IPS-NIHi7 (cell line): Measurements from ENCODE around the gene FAM240B.
A peak's percentile ranks its signal among the peaks of the same experiment; 100 is the strongest.

Experiments used
- DNase-seq: peaks from one replicate; pipeline ENCODE4 v3.0.0; 2012; ENCODE audit warnings: mixed read lengths; ENCODE audit errors: extremely low spot score

Gene FAM240B

DNA sequence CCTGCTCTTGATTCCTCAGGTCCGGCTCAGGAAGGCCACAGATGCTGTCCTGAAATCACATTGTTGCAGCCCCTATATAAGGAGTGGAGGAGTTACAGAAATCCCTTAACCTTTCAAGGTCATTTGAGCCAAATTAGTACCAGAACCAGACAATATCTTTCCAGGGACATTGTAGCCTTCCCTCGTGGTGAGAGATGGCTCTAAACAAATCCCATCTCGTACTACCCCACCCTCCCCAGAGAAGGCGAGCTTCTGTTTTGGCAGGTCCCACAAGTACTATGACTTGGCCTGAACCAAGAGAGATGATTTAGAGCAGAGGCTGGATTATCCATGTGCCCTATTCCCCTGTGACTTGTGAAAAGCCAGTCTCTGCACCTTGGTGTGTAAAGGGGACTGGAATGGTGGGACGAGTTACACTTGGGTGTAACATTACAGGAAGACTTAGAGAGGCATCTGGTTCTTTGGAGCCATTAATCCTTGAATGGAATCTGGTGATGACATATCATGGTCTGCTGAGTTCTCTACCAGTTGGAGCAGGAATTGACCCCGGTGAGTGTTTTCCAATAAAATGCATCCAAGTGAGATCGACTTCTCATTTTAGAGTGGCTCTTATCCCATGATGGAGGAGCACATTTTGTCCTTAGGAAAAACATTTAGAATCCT, at the start of gene FAM240B:
TSS of gene FAM240B (minus strand) at position 51 of the 663 bp plus-strand sequence. CDS start 16,134 bp downstream, outside the sequence.
- DNase-seq: no peak

GRCh38 chr9:38768351-38768761, 48.4 kb upstream of the FAM240B start:
- no peak for DNase-seq

GRCh38 chr9:38765101-38765500, 45.2 kb upstream of the FAM240B start:
- no peak for DNase-seq

DNA sequence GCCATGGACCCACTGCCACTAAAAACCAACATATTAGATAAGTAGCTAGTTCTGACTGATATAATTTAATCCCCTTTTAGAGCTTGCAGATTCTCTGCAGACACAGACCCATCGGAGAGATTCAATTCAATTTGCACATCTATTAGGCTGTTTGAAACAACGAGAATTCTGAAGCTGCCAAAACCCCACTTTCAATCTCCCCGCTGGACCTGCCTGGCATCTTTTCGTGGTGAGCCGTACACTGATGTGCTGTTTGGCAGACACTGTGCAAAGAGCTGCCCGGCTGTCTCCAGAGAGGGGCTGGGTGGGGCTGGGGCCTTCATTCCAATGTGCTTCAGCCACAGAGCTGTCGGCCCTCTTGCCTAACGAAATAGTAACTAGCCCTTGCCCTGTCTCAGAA, 42.1 kb upstream of the FAM240B start:
- DNase-seq: no peak

DNA sequence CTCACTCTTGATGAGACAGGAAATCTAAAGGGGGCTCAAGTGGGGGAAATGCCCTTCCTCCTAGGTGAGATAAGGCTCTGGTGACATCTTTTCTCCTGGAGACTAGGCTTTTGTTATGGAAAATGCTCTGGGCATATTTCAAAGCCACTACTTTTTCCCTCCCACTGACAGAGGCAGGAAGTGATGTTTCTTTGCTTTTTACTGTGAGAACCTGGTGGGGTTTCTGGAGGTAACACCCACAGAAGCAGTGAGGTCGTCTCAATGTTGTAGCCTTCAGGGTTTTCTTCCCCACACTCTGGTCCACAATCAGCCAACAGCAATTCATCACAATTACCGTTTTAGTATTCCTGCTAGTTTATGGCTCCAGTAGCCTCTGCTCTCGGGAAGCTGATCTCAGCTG, 41.4 kb upstream of the FAM240B start:
- peak; percentile 26 for DNase-seq

- no peak for DNase-seq
Observed at GRCh38 chr9:38756702-38757101, 36.8 kb upstream of the FAM240B start.

GRCh38 chr9:38747941-38748340, 28.0 kb upstream of the FAM240B start:
- no peak for DNase-seq

GRCh38 chr9:38747067-38747466, 27.1 kb upstream of the FAM240B start:
- DNase-seq: no peak

DNA sequence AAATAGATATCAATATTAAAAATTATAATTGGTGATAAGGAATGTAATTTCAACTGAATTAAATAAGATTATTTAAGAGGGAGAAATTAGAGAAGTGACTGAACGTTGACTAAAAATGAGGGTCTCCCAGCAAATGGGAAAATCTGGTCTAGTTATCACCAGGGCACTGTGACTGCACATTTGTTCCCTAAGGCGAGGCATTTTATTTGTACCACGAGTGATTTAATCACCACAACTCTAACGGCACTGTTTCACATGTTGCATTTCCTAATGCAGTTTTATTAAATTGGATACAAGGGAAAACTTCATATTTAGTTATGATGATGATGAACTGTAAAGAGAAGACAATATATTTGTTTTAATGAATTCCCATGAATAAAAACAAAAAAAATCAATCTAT, 26.4 kb upstream of the FAM240B start:
- DNase-seq: no peak

DNA sequence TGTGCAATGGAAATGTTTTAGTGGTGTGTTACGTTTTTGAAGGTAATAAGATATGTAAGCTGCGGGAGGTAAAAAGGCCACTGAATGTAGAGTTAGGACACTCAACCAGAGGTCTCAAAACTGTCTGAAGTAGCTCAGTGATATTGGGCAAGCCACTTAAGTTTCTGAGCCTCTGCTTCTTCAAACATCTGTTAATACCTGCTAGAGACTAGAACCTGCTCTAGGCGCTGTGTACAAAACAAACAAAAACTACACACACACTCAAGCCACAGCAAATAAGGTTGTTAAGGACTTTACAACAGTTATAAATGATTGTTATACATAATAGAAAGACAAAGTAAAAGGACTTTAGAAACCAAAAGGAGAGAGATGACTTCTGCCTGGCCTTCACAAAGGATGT, 24.6 kb upstream of the FAM240B start:
- no peak for DNase-seq

DNA sequence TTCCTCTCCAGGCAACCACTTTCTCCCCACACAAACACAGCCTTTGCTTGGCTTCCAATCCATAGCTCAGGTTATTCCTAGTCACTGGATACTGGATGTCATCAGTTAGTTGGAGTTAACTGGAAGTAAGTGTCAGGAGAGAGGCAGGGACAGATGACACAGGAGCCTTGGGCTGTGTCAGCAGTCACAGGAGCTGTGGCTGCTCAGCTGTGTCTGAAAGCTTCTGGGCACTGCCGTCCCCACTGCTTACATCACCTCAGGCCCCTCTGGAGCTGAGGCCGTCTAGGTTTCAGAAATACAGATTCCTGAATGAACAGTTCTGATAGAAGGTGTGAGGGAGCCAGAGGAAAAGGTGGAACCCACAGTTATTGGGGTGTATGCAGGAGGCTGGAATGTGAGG, 17.3 kb upstream of the FAM240B start:
- DNase-seq: no peak

DNA sequence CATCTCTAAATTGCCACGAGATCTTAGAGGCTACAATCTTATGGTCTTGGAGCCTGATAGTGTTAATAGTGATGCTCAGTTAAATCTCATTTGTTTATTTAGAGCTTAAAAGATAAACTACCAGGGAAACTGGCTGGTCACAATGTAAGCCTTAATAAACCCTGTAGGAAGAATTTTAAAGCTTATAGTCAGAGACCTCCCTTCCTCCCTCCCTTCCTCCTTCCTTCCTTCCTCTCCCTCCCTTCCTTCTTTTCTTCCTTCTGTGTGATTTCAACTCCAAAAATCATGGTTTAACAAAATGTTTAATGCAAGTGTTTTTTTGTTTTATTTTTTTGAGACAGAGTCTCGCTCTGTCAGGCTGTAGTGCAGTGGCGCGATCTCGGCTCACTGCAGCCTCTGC, 14.9 kb upstream of the FAM240B start:
- DNase-seq: no peak

- no peak for DNase-seq
Observed at GRCh38 chr9:38733503-38733902, 13.6 kb upstream of the FAM240B start.

DNA sequence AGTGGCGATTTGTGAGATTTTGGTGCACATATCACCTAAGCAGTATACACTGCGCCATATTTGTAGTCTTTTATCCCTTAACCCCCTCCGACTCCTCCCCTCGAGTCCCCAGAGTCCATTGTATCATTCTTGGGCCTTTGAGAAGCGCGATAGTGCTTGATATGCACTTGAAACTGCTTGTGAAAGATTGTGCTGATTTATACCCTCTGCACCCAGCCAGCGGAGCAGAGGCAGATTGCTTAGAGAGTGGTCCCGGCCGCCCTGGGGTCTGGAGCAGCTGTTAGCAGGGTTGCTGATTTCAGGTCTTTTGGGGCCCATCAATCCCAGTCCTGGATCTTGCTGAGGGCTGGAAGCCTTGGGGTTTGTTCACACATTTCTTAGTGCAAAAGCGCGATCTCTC, 13.0 kb upstream of the FAM240B start:
- no peak for DNase-seq

GRCh38 chr9:38727497-38728001, 7.6 kb upstream of the FAM240B start:
- DNase-seq: peak; percentile 78

GRCh38 chr9:38724754-38725153, 4.8 kb upstream of the FAM240B start:
- DNase-seq: no peak

DNA sequence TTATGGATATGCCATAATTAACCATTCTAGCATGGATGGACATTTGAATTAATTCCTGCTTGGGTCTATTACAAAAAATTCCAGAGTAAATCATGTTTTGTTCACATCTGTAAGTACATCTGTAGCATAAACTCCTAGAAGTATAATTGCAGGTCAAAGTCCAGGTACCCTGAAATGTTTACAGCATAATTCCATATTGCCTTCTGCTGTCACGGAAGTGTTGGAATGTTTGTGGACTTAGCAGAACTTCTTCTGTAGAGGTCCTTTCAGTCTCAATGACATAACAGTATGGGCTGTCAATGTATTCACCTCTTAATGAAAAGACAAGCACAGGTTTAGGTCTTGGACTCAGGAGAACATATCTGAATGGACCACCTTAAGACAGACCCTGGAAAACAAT, 1.8 kb downstream of the FAM240B start:
- DNase-seq: no peak

DNA sequence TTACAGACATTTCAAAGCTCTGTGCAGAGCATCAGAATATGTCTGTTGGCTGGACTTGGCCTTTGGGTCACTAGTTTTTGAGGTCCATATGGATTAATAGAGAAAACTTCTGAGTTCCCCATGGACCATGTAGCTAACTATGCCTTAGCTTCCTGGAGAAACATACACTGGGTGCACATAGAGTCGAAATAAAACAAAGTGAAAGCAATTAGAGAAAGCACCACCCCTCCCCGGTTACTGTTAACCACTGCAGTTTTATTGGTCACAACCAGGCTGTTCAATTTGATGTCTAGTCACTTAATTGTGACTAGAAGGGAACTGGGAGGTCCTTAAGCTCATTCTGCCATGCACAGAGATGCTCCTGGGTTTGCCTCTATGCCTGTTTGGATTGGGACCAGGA, 4.2 kb downstream of the FAM240B start:
- DNase-seq: no peak

- DNase-seq: no peak
Observed at GRCh38 chr9:38713426-38713825, 6.5 kb downstream of the FAM240B start.

GRCh38 chr9:38708759-38709158, 11.2 kb downstream of the FAM240B start:
- no peak for DNase-seq

GRCh38 chr9:38707885-38708637, 11.9 kb downstream of the FAM240B start:
- peak; percentile 64 for DNase-seq

- DNase-seq: no peak
Observed at GRCh38 chr9:38706493-38706892, 13.4 kb downstream of the FAM240B start.

DNA sequence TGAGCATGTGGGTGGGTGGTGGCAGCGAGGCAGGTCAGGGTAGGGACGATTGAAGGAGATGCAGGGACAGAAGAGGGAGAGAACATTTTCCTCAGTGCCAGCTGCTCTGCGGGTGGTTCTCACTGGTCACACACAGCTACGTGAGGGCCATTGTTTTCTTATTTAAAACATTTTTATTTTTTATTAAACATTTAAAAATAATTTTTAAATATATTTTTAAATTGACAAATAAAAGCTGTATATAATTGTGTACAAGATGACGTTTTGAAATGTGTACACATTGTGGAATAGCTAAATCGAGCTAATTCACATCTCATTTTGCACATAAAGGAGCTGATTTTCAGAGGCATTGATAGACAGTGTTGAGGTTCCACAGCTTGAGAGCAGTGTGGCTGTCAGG, 14.0 kb downstream of the FAM240B start:
- no peak for DNase-seq
